Measurements from ENCODE around the gene ALDH8A1. TPM values are rescaled to one million over a fixed set of nuclear protein-coding genes. Genes with fewer than 3 reads are reported as not detected.

Gene ALDH8A1
- polyA plus RNA-seq, 1 of the 3 experiments (the other 2 are of a cell fraction), result 0.25 TPM

DNA sequence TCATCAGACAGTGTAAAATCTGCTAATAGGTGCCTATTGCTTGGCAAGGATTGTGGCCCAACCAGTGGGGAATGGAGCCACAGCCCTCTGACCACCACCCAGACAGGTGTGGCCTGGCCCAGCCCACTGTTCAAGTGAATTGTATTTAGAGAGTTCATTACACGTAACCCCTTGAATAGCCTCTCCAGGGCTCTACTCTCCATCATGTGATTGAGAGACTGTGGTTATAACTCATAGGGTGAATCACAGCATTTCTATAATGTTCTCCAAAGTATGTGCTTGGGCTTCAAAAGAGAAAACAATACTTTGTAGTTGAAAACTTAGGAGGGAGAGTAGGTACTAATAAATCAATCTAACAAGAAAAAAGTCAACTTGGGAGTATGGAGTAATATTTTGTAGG, 38.4 kb downstream of the ALDH8A1 start:
- no peaks in the 10 kb centered on the region for H3K36me3 ChIP-seq (replicated peaks in 1 of 2; ENCODE audit: control insufficient read depth in 1 of 2, insufficient read depth in 2 of 2, low read length in 1 of 2)
- 54% methylated on average over 1 of the region's 1 CpG for WGBS (ENCODE audit: low lambda C conversion rate)
- no peak for DNase-seq
- H3K27ac ChIP-seq (ENCODE audit: low read depth in 2 of 2, low read length in 1 of 2), result peak overlapping the region in 1 of 2 experiments; percentile 47; a peak in 2 of 4 replicates
- no peak overlapping the region for H3K4me3 ChIP-seq (ENCODE audit: low read depth in 2 of 2, low read length in 1 of 2)
- ChIA-PET POLR2A (no interaction called here), CTCF (interaction anchor here (1.3 kb wide), 1 partner anchor 29 kb away, joined by 5 read pairs; no protein-coding TSS in a partner anchor)
- H3K4me1 ChIP-seq (ENCODE audit: control insufficient read depth in 1 of 2, insufficient read depth in 2 of 2, low read depth in 1 of 2, low read length in 1 of 2), result peaks cover 3 to 5% of the 10 kb centered on the region in 2 experiments; a peak in 2 of 4 replicates
- no peaks in the 10 kb centered on the region for H3K9me3 ChIP-seq
- no peaks in the 10 kb centered on the region for H3K9me2 ChIP-seq
- H2AFZ ChIP-seq (ENCODE audit: low read depth), result peak overlapping the region; percentile 29; the same call in 1 of the 2 replicates
- H3K27me3 ChIP-seq (ENCODE audit: insufficient read depth), result no peaks in the 10 kb centered on the region
- H4K20me1 ChIP-seq (ENCODE audit: insufficient read depth), result no peaks in the 10 kb centered on the region
- H3K9ac ChIP-seq, result no peak overlapping the region
- no peak overlapping the region for H3K4me2 ChIP-seq
- peaks cover 24% of the 10 kb centered on the region for H3F3A ChIP-seq (replicated peaks; ENCODE audit: insufficient read depth)
- no peaks in the 10 kb centered on the region for H3K79me2 ChIP-seq (ENCODE audit: insufficient read depth)
- no peak for TF ChIP-seq MXI1 (IDR thresholded peaks at IDR 0.05; ENCODE audit: low read depth, low read length)
- TF ChIP-seq, protein P1, sequence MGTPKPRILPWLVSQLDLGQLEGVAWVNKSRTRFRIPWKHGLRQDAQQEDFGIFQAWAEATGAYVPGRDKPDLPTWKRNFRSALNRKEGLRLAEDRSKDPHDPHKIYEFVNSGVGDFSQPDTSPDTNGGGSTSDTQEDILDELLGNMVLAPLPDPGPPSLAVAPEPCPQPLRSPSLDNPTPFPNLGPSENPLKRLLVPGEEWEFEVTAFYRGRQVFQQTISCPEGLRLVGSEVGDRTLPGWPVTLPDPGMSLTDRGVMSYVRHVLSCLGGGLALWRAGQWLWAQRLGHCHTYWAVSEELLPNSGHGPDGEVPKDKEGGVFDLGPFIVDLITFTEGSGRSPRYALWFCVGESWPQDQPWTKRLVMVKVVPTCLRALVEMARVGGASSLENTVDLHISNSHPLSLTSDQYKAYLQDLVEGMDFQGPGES (IDR thresholded peaks at IDR 0.05; ENCODE audit: low read depth, low read length), result no peak
- TF ChIP-seq, protein P2, sequence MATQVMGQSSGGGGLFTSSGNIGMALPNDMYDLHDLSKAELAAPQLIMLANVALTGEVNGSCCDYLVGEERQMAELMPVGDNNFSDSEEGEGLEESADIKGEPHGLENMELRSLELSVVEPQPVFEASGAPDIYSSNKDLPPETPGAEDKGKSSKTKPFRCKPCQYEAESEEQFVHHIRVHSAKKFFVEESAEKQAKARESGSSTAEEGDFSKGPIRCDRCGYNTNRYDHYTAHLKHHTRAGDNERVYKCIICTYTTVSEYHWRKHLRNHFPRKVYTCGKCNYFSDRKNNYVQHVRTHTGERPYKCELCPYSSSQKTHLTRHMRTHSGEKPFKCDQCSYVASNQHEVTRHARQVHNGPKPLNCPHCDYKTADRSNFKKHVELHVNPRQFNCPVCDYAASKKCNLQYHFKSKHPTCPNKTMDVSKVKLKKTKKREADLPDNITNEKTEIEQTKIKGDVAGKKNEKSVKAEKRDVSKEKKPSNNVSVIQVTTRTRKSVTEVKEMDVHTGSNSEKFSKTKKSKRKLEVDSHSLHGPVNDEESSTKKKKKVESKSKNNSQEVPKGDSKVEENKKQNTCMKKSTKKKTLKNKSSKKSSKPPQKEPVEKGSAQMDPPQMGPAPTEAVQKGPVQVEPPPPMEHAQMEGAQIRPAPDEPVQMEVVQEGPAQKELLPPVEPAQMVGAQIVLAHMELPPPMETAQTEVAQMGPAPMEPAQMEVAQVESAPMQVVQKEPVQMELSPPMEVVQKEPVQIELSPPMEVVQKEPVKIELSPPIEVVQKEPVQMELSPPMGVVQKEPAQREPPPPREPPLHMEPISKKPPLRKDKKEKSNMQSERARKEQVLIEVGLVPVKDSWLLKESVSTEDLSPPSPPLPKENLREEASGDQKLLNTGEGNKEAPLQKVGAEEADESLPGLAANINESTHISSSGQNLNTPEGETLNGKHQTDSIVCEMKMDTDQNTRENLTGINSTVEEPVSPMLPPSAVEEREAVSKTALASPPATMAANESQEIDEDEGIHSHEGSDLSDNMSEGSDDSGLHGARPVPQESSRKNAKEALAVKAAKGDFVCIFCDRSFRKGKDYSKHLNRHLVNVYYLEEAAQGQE (IDR thresholded peaks at IDR 0.05; ENCODE audit: low read depth, low read length), result no peak
- TF ChIP-seq RAD21 (IDR thresholded peaks at IDR 0.05; ENCODE audit: low read length), result no peak
- no peak for TF ChIP-seq FOXM1 (IDR thresholded peaks at IDR 0.05; ENCODE audit: low read depth)
- no peak for TF ChIP-seq YY1 (IDR thresholded peaks at IDR 0.05; ENCODE audit: low read depth)
- TF ChIP-seq, protein P3, sequence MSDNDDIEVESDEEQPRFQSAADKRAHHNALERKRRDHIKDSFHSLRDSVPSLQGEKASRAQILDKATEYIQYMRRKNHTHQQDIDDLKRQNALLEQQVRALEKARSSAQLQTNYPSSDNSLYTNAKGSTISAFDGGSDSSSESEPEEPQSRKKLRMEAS (IDR thresholded peaks at IDR 0.05; ENCODE audit: low read depth), result no peak
- peak; percentile 49; the same call in 1 of the 2 replicates for TF ChIP-seq FOSL2 (IDR thresholded peaks at IDR 0.05; ENCODE audit: borderline replicate concordance, low read depth)
- TF ChIP-seq ELF1 (IDR thresholded peaks at IDR 0.05), result no peak
- no peak for TF ChIP-seq EZH2phosphoT487 (IDR thresholded peaks at IDR 0.05; ENCODE audit: borderline replicate concordance, low read depth)
- TF ChIP-seq NRF1 (IDR thresholded peaks at IDR 0.05; ENCODE audit: low read depth, low read length), result no peak
- peak; percentile 35; the same call in 1 of the 2 replicates for TF ChIP-seq JUND (IDR thresholded peaks at IDR 0.05)
- no peak for TF ChIP-seq TEAD4 (IDR thresholded peaks at IDR 0.05; ENCODE audit: borderline replicate concordance, insufficient read depth)
- no peak for TF ChIP-seq GABPA (IDR thresholded peaks at IDR 0.05; ENCODE audit: low read depth)
- TF ChIP-seq, protein P4, sequence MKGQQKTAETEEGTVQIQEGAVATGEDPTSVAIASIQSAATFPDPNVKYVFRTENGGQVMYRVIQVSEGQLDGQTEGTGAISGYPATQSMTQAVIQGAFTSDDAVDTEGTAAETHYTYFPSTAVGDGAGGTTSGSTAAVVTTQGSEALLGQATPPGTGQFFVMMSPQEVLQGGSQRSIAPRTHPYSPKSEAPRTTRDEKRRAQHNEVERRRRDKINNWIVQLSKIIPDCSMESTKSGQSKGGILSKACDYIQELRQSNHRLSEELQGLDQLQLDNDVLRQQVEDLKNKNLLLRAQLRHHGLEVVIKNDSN (IDR thresholded peaks at IDR 0.05; ENCODE audit: borderline replicate concordance, low read depth), result peak; percentile 40; the same call in 1 of the 2 replicates
- no peak for TF ChIP-seq RFX5 (IDR thresholded peaks at IDR 0.05; ENCODE audit: low read length)
- TF ChIP-seq, protein P5, sequence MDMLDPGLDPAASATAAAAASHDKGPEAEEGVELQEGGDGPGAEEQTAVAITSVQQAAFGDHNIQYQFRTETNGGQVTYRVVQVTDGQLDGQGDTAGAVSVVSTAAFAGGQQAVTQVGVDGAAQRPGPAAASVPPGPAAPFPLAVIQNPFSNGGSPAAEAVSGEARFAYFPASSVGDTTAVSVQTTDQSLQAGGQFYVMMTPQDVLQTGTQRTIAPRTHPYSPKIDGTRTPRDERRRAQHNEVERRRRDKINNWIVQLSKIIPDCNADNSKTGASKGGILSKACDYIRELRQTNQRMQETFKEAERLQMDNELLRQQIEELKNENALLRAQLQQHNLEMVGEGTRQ (IDR thresholded peaks at IDR 0.05; ENCODE audit: borderline replicate concordance, low read depth, low read length), result no peak
- TF ChIP-seq, protein P6, sequence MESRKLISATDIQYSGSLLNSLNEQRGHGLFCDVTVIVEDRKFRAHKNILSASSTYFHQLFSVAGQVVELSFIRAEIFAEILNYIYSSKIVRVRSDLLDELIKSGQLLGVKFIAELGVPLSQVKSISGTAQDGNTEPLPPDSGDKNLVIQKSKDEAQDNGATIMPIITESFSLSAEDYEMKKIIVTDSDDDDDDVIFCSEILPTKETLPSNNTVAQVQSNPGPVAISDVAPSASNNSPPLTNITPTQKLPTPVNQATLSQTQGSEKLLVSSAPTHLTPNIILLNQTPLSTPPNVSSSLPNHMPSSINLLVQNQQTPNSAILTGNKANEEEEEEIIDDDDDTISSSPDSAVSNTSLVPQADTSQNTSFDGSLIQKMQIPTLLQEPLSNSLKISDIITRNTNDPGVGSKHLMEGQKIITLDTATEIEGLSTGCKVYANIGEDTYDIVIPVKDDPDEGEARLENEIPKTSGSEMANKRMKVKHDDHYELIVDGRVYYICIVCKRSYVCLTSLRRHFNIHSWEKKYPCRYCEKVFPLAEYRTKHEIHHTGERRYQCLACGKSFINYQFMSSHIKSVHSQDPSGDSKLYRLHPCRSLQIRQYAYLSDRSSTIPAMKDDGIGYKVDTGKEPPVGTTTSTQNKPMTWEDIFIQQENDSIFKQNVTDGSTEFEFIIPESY (IDR thresholded peaks at IDR 0.05; ENCODE audit: borderline replicate concordance, low read depth), result no peak
- no peak for TF ChIP-seq EP300 (IDR thresholded peaks at IDR 0.05; ENCODE audit: borderline replicate concordance in 1 of 2, low read depth in 1 of 2, low read length in 1 of 2)
- TF ChIP-seq, protein P7, sequence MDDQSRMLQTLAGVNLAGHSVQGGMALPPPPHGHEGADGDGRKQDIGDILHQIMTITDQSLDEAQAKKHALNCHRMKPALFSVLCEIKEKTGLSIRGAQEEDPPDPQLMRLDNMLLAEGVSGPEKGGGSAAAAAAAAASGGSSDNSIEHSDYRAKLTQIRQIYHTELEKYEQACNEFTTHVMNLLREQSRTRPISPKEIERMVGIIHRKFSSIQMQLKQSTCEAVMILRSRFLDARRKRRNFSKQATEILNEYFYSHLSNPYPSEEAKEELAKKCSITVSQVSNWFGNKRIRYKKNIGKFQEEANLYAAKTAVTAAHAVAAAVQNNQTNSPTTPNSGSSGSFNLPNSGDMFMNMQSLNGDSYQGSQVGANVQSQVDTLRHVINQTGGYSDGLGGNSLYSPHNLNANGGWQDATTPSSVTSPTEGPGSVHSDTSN (IDR thresholded peaks at IDR 0.05), result no peak
- TF ChIP-seq POLR2AphosphoS5 (IDR thresholded peaks at IDR 0.05; ENCODE audit: low read depth, low read length), result no peak
- no peak for TF ChIP-seq NFIC (IDR thresholded peaks at IDR 0.05; ENCODE audit: borderline replicate concordance)
- TF ChIP-seq FOXJ3 (CRISPR knock-in tag; IDR thresholded peaks at IDR 0.05), result no peak
- no peak for TF ChIP-seq CHD2 (IDR thresholded peaks at IDR 0.05; ENCODE audit: low read length, partially characterized antibody)
- no peak for TF ChIP-seq TAF1 (IDR thresholded peaks at IDR 0.05; ENCODE audit: borderline replicate concordance, low read depth, low read length)
